Transverse colon (tissue), 3 donors: ENCODE results near the gene RPP30.
A peak's percentile ranks its signal among the peaks of the same experiment; 100 is the strongest.

Source experiments
- POLR2A ChIP-seq: fragments of 450-650 bp; IDR thresholded peaks from one replicate; pipeline ENCODE4 v1.6.1; 2016; ENCODE audit warnings: antibody characterized with exemption, mild to moderate bottlenecking, moderate library complexity
- TF ChIP-seq, protein P1 (sequence below), 5 experiments: fragments of 200-600 bp in 3 of 5; fragments of 450-650 bp in 2 of 5; sonication (generic) in 3 of 5; IDR thresholded peaks; 1 replicate in 2 of 5; 2 replicates in 3 of 5; pipeline ENCODE4 v1.5.1; 2016 to 2017; ENCODE audit warnings: antibody characterized with exemption in 5 of 5, inconsistent platforms in 3 of 5, mild to moderate bottlenecking in 2 of 5, moderate library complexity in 1 of 5

- TF ChIP-seq, protein P1, sequence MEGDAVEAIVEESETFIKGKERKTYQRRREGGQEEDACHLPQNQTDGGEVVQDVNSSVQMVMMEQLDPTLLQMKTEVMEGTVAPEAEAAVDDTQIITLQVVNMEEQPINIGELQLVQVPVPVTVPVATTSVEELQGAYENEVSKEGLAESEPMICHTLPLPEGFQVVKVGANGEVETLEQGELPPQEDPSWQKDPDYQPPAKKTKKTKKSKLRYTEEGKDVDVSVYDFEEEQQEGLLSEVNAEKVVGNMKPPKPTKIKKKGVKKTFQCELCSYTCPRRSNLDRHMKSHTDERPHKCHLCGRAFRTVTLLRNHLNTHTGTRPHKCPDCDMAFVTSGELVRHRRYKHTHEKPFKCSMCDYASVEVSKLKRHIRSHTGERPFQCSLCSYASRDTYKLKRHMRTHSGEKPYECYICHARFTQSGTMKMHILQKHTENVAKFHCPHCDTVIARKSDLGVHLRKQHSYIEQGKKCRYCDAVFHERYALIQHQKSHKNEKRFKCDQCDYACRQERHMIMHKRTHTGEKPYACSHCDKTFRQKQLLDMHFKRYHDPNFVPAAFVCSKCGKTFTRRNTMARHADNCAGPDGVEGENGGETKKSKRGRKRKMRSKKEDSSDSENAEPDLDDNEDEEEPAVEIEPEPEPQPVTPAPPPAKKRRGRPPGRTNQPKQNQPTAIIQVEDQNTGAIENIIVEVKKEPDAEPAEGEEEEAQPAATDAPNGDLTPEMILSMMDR (IDR thresholded peaks at IDR 0.05), result peak; percentile 15 to 38 (median 32)
- no peak for TF ChIP-seq POLR2A
Measured at GRCh38 chr10:90871279-90871765, 452 bp upstream of the RPP30 start.
